Kidney (tissue), 14 donors: Measurements from ENCODE around the gene HRAS. TPM values are rescaled to one million over a fixed set of nuclear protein-coding genes. Genes with fewer than 3 reads are reported as not detected.
A peak's percentile ranks its signal among the peaks of the same experiment; 100 is the strongest.

Source experiments
- DNase-seq, 5 donors: peaks; one replicate each; pipeline ENCODE4 v3.0.0-alpha.2; 2013 to 2020
- FAIRE-seq: peaks from 2 replicates; lab custom pipeline; 2012; peaks lifted over from hg19 to GRCh38; lab: Jason Lieb, UNC
- H3K27ac ChIP-seq, 2 donors: one replicate each; pipeline ENCODE4 v1.7.0; 2013; ENCODE audit warnings: low read depth in 2 of 2, low read length in 2 of 2, inconsistent platforms in 1 of 2
- H3K27me3 ChIP-seq: one replicate; pipeline ENCODE4 v1.7.1; 2013; ENCODE audit warnings: low read length, inconsistent platforms; ENCODE audit not compliant: control insufficient read depth, insufficient read depth
- H3K36me3 ChIP-seq, 3 donors: one replicate each; pipeline versions ENCODE4 v1.7.0 to v1.7.1; 2013; ENCODE audit warnings: low read length in 3 of 3, control low read depth in 1 of 3, inconsistent platforms in 1 of 3; ENCODE audit not compliant: insufficient read depth in 3 of 3, control insufficient read depth in 2 of 3
- H3K4me1 ChIP-seq, 3 donors: one replicate each; pipeline versions ENCODE4 v1.7.0 to v1.7.1; 2013; ENCODE audit warnings: low read length in 3 of 3, inconsistent platforms in 1 of 3, low read depth in 1 of 3; ENCODE audit not compliant: control insufficient read depth in 2 of 3, insufficient read depth in 2 of 3
- H3K4me3 ChIP-seq, 3 donors: one replicate each; pipeline versions ENCODE4 v1.7.0 to v1.8.1; 2013; ENCODE audit warnings: low read length in 3 of 3, control low read depth in 1 of 3, inconsistent platforms in 1 of 3
- H3K9ac ChIP-seq, 3 donors: one replicate each; pipeline versions ENCODE4 v1.7.0 to v1.7.1; 2013; ENCODE audit warnings: low read length in 3 of 3, control low read depth in 1 of 3, inconsistent platforms in 1 of 3
- H3K9me3 ChIP-seq, 3 donors: one replicate each; pipeline versions ENCODE4 v1.7.0 to v1.7.1; 2013; ENCODE audit warnings: low read length in 3 of 3, control low read depth in 1 of 3, inconsistent platforms in 1 of 3; ENCODE audit not compliant: control insufficient read depth in 2 of 3, insufficient read depth in 1 of 3
- intact Hi-C: fragments of 100-400 bp; cut with DNase I; formaldehyde crosslinking; loops from one replicate; pipeline ENCODE4 v1.11.1; 2022
- polyA plus RNA-seq: library from polyadenylated mRNA; stranded (reverse); fragments of 350-450 nt; fragmentation: Illumina TruSeq; extraction: RNeasy Lipid Tissue Mini Kit (QIAGEN cat#74804); gene quantifications from one replicate; pipeline ENCODE4 v1.2.3, GENCODE V29; 2014; ENCODE audit warnings: low read depth, low replicate concordance; ENCODE audit not compliant: insufficient read depth
- total RNA-seq: library from RNA; stranded (reverse); fragmentation: NEBNext Ultra II Directional; extraction: Animal tissue kit (Norgen Biotek cat#: 25700); gene quantifications from one replicate; pipeline ENCODE4 v1.2.1, GENCODE V29; 2021
- TF ChIP-seq, protein P1 (sequence below): IDR thresholded peaks from 3 replicates; pipeline ENCODE4 v1.5.1; 2012; ENCODE audit warnings: mild to moderate bottlenecking, moderate library complexity, borderline replicate concordance; ENCODE audit not compliant: insufficient read depth; ENCODE audit errors: extremely low read depth
- donor health status: control.
- donor health status: control.
- donor health status: control.
- donor health status: control.
- donor health status: control.
- donor health status: DM: yes; HTN: yes; CAD: no.
- donor health status: Normal renal cell carcinoma (clear cell type).

HRAS gene
- total and polyA plus RNA-seq, 2 donors from 2014 or later, result 66.1 to 100 TPM

DNA sequence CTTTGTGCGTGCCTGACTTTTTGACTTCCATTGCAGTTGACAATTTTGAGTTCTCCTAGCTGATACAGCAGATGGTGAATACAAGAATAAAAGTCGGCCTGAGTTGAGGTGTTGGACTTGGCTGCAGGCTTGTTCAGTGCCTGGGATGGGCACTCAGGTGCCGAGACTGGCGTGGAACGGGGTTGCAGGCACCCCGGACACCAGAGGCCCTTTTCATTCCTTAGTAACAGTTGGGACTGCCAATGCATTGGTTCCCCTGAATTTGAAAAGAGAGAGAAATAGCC is 42.2 kb upstream of the HRAS start:
- DNase-seq, result no peak
- Histone ChIP-seq H3K36me3 (peaks cover 0 to 5% (median 2%) of the 10 kb centered on the region in 3 donors), H3K27ac (no peak overlapping the region), H3K4me3 (peak overlapping the region; percentile 84 to 87 (median 85)), H3K9ac (peak overlapping the region; percentile 48 to 96 (median 85)), H3K9me3 (no peaks in the 10 kb centered on the region), H3K27me3 (no peaks in the 10 kb centered on the region), H3K4me1 (peaks cover 0 to 45% (median 14%) of the 10 kb centered on the region in 3 donors)
- TF ChIP-seq, protein P1, sequence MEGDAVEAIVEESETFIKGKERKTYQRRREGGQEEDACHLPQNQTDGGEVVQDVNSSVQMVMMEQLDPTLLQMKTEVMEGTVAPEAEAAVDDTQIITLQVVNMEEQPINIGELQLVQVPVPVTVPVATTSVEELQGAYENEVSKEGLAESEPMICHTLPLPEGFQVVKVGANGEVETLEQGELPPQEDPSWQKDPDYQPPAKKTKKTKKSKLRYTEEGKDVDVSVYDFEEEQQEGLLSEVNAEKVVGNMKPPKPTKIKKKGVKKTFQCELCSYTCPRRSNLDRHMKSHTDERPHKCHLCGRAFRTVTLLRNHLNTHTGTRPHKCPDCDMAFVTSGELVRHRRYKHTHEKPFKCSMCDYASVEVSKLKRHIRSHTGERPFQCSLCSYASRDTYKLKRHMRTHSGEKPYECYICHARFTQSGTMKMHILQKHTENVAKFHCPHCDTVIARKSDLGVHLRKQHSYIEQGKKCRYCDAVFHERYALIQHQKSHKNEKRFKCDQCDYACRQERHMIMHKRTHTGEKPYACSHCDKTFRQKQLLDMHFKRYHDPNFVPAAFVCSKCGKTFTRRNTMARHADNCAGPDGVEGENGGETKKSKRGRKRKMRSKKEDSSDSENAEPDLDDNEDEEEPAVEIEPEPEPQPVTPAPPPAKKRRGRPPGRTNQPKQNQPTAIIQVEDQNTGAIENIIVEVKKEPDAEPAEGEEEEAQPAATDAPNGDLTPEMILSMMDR, result no peak
- intact Hi-C loops, result no loop called here
- no peak for FAIRE-seq

DNA sequence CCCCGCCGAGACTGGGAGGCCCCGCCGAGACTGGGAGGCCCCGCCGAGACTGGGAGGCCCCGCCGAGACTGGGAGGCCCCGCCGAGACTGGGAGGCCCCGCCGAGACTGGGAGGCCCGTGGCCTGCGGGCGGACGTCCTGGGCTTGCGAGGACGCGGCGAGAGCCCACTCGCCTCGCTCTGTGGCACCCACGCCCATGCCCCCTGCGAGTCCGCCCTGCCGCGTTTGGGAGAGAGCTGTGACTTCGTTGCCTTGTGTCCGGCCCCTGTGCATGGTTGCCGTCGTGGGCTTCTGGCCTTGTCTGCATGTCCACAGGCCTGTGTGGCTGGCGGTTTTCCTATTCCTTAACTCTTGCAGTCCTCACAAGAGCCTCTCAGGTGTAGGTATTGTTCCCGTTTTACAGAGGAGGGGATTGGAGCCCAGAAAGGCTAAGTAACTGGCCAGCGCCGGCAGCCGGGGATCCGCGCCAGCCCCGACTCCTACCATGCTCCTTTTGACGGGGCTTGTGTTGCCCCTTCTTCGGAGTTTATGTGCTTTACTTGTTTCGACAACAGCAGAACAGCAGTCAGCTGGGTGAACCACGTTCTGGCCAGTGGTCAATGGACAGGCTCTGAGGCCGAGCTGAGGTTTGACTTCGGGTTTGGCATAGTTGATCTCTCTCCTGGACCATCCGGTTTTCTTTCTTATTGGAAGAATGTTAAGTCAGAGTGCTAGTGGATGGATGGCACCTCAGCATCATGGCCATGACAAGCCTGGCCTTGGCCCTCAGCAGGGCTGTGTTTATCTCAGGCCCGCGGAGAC is 41.6 kb upstream of the HRAS start:
- intact Hi-C loops, result no loop called here
- Histone ChIP-seq H3K27me3 (no peaks in the 10 kb centered on the region), H3K4me3 (peak overlapping the region; percentile 84 to 87 (median 85)), H3K9me3 (no peaks in the 10 kb centered on the region), H3K9ac (peak overlapping the region; percentile 48 to 96 (median 85)), H3K36me3 (peaks cover 0 to 2% (median 2%) of the 10 kb centered on the region in 3 donors), H3K4me1 (peaks cover 0 to 45% (median 14%) of the 10 kb centered on the region in 3 donors), H3K27ac (peak overlapping the region in 1 of 2 donors; percentile 32)
- no peak for FAIRE-seq
- TF ChIP-seq, protein P1, result no peak
- peak in 2 of 5 donors; percentile 67 to 85 for DNase-seq

DNA sequence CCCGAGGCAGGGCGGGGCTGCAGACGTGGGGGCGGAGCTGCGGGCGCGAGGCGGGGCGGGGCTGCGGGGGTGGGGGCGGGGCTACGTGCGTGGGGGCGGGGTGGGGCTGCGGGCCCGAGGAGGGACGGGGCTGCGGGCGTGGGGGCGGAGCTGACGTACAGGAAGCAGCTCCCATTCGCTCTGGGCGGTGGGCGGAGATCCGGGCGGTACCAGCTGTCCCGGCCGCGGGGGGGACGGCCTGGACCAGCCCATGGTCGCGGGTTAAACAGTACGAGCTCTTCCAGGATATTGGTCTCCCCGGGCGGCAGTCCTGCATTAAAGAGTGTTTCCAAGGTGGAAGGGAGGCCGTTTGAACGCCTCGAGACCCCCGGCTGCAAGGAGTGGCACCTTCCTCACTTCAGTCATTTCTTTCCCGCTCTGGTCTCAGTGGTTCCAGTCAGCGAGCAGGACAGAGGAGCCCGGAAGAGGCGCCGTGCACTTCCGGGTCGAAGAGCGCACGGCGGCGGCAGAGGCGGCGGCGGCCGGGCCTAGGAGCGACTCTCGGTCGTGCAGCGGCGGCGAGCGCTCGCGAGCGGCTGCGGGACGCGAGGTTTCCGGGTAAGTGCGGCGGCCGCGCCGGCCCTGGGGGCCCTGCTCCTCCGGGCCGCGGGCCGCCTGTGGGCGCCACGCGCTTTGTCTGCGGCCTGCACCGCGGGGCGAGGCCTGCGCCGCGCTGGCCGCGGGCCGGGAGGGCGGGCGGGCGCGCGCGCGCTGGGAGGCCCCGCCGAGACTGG is 40.8 kb upstream of the HRAS start, which contains the start of gene PHRF1:
Gene PHRF1, plus strand, starts transcription at position 475 of the 773 bp plus-strand sequence. CDS start 5,043 bp downstream, outside the sequence.
- H3K27me3 ChIP-seq, result no peaks in the 10 kb centered on the region
- peak within 1 kb of the TSS; percentile 84 to 96 (median 85) for H3K9ac ChIP-seq
- H3K9me3 ChIP-seq, result no peaks in the 10 kb centered on the region
- TF ChIP-seq, protein P1, result no peak
- intact Hi-C loops, result no loop called here
- FAIRE-seq (no peak), DNase-seq (peak; percentile 96 to 99 (median 97))
- H3K4me3 ChIP-seq, result peak within 1 kb of the TSS; percentile 84 to 87 (median 87)
- H3K27ac ChIP-seq, result peak within 1 kb of the TSS; percentile 96 to 98
- no peaks in the 10 kb centered on the region for H3K36me3 ChIP-seq
- peaks cover 0 to 45% (median 14%) of the 10 kb centered on the region in 3 donors for H3K4me1 ChIP-seq
